Duodenal mucosa (tissue), 2 donors: ENCODE data around the gene KCNAB2.

Experiments used
- H3K27ac ChIP-seq: one replicate; pipeline ENCODE4 v1.7.0; 2013; ENCODE audit warnings: low read depth, low read length
- H3K27me3 ChIP-seq, 2 donors: one replicate each; pipeline ENCODE4 v1.7.0; 2013; ENCODE audit warnings: low read length in 2 of 2, control low read depth in 1 of 2; ENCODE audit not compliant: insufficient read depth in 2 of 2, control insufficient read depth in 1 of 2
- H3K36me3 ChIP-seq, 2 donors: one replicate each; pipeline ENCODE4 v1.7.0; 2013; ENCODE audit warnings: low read length in 2 of 2, control low read depth in 1 of 2; ENCODE audit not compliant: insufficient read depth in 2 of 2, control insufficient read depth in 1 of 2
- H3K4me1 ChIP-seq, 2 donors: one replicate each; pipeline ENCODE4 v1.7.0; 2013; ENCODE audit warnings: low read length in 2 of 2, control low read depth in 1 of 2; ENCODE audit not compliant: insufficient read depth in 2 of 2, control insufficient read depth in 1 of 2
- H3K4me3 ChIP-seq, 2 donors: one replicate each; pipeline ENCODE4 v1.7.0; 2013; ENCODE audit warnings: low read length in 2 of 2, low read depth in 1 of 2
- H3K9ac ChIP-seq, 2 donors: one replicate each; pipeline ENCODE4 v1.7.0; 2013; ENCODE audit warnings: low read length in 2 of 2, low read depth in 1 of 2
- H3K9me3 ChIP-seq, 2 donors: one replicate each; pipeline ENCODE4 v1.7.0; 2013; ENCODE audit warnings: low read length in 2 of 2, control low read depth in 1 of 2; ENCODE audit not compliant: control insufficient read depth in 1 of 2

The KCNAB2 gene

GRCh38 chr1:6134206-6134605 lies 88.5 kb downstream of the KCNAB2 start:
- H3K4me1 ChIP-seq, result no peaks in the 10 kb centered on the region
- H3K4me3 ChIP-seq, result no peak overlapping the region
- no peak overlapping the region for H3K9ac ChIP-seq
- no peaks in the 10 kb centered on the region for H3K27me3 ChIP-seq
- H3K27ac ChIP-seq, result no peak overlapping the region
- no peaks in the 10 kb centered on the region for H3K9me3 ChIP-seq
- H3K36me3 ChIP-seq, result no peaks in the 10 kb centered on the region

GRCh38 chr1:6134741-6135510 lies 89.2 kb downstream of the KCNAB2 start:
- Histone ChIP-seq H3K4me1 (no peaks in the 10 kb centered on the region), H3K36me3 (no peaks in the 10 kb centered on the region), H3K27ac (no peak overlapping the region), H3K9ac (no peak overlapping the region), H3K4me3 (no peak overlapping the region), H3K27me3 (peaks cover 0 to 3% of the 10 kb centered on the region in 2 donors), H3K9me3 (no peaks in the 10 kb centered on the region)

- no peak overlapping the region for H3K4me3 ChIP-seq
- H3K27me3 ChIP-seq, result peaks cover 0 to 3% of the 10 kb centered on the region in 2 donors
- H3K9ac ChIP-seq, result no peak overlapping the region
- no peak overlapping the region for H3K27ac ChIP-seq
- H3K36me3 ChIP-seq, result no peaks in the 10 kb centered on the region
- no peaks in the 10 kb centered on the region for H3K4me1 ChIP-seq
- H3K9me3 ChIP-seq, result no peaks in the 10 kb centered on the region
Observed at GRCh38 chr1:6136516-6137220, 91.0 kb downstream of the KCNAB2 start.

GRCh38 chr1:6137758-6138157 lies 92.1 kb downstream of the KCNAB2 start:
- Histone ChIP-seq H3K27ac (no peak overlapping the region), H3K4me3 (no peak overlapping the region), H3K9ac (no peak overlapping the region), H3K27me3 (peaks cover 0 to 3% of the 10 kb centered on the region in 2 donors), H3K4me1 (no peaks in the 10 kb centered on the region), H3K9me3 (no peaks in the 10 kb centered on the region), H3K36me3 (no peaks in the 10 kb centered on the region)

GRCh38 chr1:6140413-6140812 lies 94.7 kb downstream of the KCNAB2 start:
- H3K27me3 ChIP-seq, result peaks cover 0 to 3% of the 10 kb centered on the region in 2 donors
- no peak overlapping the region for H3K27ac ChIP-seq
- no peaks in the 10 kb centered on the region for H3K4me1 ChIP-seq
- no peaks in the 10 kb centered on the region for H3K36me3 ChIP-seq
- no peak overlapping the region for H3K4me3 ChIP-seq
- no peak overlapping the region for H3K9ac ChIP-seq
- no peaks in the 10 kb centered on the region for H3K9me3 ChIP-seq

GRCh38 chr1:6141592-6141991 lies 95.9 kb downstream of the KCNAB2 start:
- Histone ChIP-seq H3K27me3 (peaks cover 0 to 7% of the 10 kb centered on the region in 2 donors), H3K36me3 (no peaks in the 10 kb centered on the region), H3K4me3 (no peak overlapping the region), H3K9ac (no peak overlapping the region), H3K9me3 (no peaks in the 10 kb centered on the region), H3K27ac (no peak overlapping the region), H3K4me1 (no peaks in the 10 kb centered on the region)

GRCh38 chr1:6142036-6142621 lies 96.4 kb downstream of the KCNAB2 start:
- no peak overlapping the region for H3K9ac ChIP-seq
- H3K36me3 ChIP-seq, result no peaks in the 10 kb centered on the region
- no peak overlapping the region for H3K4me3 ChIP-seq
- no peak overlapping the region for H3K27ac ChIP-seq
- H3K27me3 ChIP-seq, result peaks cover 0 to 9% of the 10 kb centered on the region in 2 donors
- no peaks in the 10 kb centered on the region for H3K4me1 ChIP-seq
- no peaks in the 10 kb centered on the region for H3K9me3 ChIP-seq

GRCh38 chr1:6142734-6143133 lies 97.0 kb downstream of the KCNAB2 start:
- H3K9ac ChIP-seq, result no peak overlapping the region
- no peak overlapping the region for H3K4me3 ChIP-seq
- H3K9me3 ChIP-seq, result no peaks in the 10 kb centered on the region
- H3K27me3 ChIP-seq, result peaks cover 0 to 9% of the 10 kb centered on the region in 2 donors
- no peaks in the 10 kb centered on the region for H3K36me3 ChIP-seq
- H3K4me1 ChIP-seq, result no peaks in the 10 kb centered on the region
- no peak overlapping the region for H3K27ac ChIP-seq

- Histone ChIP-seq H3K27ac (no peak overlapping the region), H3K4me3 (no peak overlapping the region)
Observed at GRCh38 chr1:6143395-6143794, 97.7 kb downstream of the KCNAB2 start.

GRCh38 chr1:6144175-6144574 lies 98.5 kb downstream of the KCNAB2 start:
- Histone ChIP-seq H3K36me3 (no peaks in the 10 kb centered on the region), H3K9me3 (no peaks in the 10 kb centered on the region), H3K4me3 (no peak overlapping the region), H3K4me1 (peaks cover 0 to 3% of the 10 kb centered on the region in 2 donors), H3K27ac (no peak overlapping the region), H3K9ac (no peak overlapping the region), H3K27me3 (peaks cover 3 to 9% of the 10 kb centered on the region in 2 donors)

More at GRCh38 chr1:6143395-6143794, 97.7 kb downstream of the KCNAB2 start:
- no peaks in the 10 kb centered on the region for H3K9me3 ChIP-seq
- H3K9ac ChIP-seq, result no peak overlapping the region
- H3K27me3 ChIP-seq, result peaks cover 0 to 9% of the 10 kb centered on the region in 2 donors
- H3K4me1 ChIP-seq, result peaks cover 0 to 2% of the 10 kb centered on the region in 2 donors
- H3K36me3 ChIP-seq, result no peaks in the 10 kb centered on the region
